Measurements from ENCODE around the gene SBK3.
A peak's percentile ranks its signal among the peaks of the same experiment; 100 is the strongest.
"Not testable (repeated sequence)": the region's sequence is repeated elsewhere in the genome, so short reads cannot be mapped to it uniquely, and the experiment has no call there.

SBK3 gene

GRCh38 chr19:55516878-55517620 is 28.3 kb downstream of the SBK3 start:
- DNase-seq, result peak; percentile 62

- DNase-seq, result no peak
These were observed 37.2 kb downstream of the SBK3 start for GRCh38 chr19:55508120-55508519.

DNA sequence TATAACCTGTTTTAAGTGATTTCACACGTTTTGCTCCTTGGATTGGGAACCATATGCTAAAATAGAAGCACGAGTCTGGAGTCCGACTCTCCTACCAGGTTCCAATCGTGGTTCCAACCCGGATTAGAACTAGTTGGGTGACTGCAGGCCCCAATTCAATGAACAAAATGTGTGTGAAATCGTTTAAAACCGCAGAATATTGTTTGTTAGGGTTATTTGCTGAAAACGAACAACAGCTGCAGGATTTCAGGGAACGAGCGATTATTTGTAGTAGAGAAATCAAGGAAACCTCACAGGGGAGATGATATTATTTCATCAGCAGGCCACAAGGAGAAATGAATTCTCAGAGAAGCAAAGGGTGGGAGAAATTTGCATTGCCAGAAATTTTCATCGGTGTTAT is 40.4 kb downstream of the SBK3 start:
- DNase-seq, result no peak

DNA sequence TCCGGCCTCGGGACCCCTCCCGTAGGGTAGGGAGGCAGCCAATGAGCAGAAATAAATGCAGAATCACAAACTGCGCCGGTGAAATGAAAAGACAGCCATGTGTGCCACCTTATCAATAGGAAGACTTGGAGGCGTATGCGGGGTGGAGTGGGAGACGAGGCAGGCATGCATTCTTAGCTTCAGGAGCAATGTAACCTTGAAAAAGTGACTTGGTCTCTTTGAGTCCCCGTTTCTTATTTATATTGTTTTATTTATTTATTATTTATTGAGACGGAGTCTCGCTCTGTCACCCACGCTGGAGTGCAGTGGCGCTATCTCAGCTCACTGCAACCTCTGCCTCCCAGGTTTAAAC is 41.1 kb downstream of the SBK3 start:
- DNase-seq, result no peak

DNA sequence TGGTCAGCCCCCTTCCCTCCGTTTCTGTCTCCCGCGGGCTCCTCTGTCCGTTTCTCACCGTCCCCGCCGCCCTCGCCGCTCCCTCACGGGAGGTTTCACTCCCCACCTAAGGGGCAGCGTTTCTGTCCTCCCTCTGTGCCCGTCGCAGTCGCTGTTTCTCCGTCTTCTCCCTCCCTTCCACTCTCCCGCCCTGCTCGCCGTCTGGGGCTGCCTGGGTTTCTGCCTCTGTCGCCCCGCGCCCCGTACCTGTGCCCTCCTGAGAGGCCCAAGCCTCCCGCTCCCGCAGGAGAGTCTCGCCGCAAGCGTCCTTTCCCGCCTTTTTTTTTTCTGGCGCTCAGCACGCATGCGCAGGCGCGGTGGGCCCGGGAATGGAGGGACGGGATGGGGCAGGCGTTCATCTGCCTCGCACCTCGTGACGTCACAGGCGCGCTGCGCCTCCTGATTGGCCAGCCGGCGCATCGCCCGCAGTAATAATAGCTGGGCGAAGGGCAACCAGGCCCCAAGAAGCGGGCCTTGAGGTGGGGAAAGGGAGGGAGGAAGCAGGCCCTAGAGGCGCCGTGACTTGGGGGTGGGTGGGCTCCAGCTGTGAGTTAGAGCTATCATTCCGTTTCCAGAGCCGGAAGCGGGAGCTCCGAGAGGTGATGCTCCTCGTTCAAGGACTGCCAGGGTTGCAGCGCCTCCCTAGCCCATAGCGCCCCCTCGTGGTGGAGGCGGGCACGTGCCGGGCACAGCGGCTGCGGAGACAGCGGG is 41.7 kb downstream of the SBK3 start:
- DNase-seq, result peak; percentile 48

DNA sequence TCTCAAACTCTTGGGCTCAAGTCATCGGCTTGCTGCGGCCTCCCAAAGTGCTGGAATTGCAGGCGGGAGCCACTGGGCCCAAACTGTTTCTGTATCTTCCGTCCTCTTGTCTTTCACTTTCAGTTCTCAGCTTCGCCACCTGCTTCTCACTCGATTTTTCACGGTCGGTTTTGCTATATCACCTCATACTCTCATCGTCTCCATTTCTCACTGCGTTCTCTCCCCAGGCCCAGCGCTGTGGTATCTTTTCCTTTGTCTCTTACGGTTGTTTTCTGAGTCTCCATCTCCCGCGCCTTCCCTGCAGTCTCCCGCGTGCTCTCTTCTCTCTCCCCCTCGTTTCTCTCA is 42.2 kb downstream of the SBK3 start:
- DNase-seq, result no peak

DNA sequence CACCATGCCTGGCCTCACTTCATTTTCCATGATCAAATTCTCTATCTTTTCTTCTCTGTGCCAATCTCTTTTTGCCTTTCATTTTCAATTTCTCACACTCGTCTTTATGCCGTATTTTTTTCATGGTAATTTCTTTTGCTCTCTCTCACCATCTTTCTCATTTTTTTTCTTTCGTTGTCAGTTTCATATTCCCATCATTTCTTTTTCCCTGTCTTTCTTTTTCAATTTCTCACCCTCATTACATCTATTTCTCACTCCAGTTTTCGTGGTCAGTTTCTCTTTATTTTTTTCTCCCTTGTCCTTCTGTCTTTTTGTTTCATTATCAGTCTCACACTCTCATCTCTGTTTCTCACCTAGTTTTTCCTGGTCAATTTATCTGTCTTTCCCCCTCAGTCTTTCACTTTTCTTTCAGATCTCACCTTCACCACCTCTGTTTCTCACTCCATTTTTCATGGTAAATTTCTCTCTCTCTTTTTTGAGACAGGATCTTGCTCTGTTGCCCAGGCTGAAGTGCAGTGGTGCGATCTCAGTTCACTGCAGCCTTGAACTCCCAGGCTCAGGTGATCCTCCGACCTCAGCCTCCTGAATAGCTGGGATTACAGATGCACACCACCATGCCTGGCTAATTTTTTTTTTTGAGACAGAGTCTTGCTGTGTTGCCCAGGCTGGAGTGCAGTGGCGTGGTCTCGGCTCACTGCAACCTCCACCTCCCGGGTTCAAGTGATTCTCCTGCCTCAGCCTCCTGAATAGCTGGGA is 43.0 kb downstream of the SBK3 start:
- no peak for DNase-seq

- no peak for DNase-seq
These were observed 44.9 kb downstream of the SBK3 start for GRCh38 chr19:55500368-55500952.

GRCh38 chr19:55498246-55498840 is 47.0 kb downstream of the SBK3 start:
- DNase-seq, result no peak

- DNase-seq, result no peak
These were observed 47.6 kb downstream of the SBK3 start for GRCh38 chr19:55497763-55498162.

GRCh38 chr19:55496820-55497219 is 48.5 kb downstream of the SBK3 start:
- DNase-seq, result not testable (repeated sequence)

GRCh38 chr19:55495646-55496349 is 49.5 kb downstream of the SBK3 start:
- no peak for DNase-seq

DNA sequence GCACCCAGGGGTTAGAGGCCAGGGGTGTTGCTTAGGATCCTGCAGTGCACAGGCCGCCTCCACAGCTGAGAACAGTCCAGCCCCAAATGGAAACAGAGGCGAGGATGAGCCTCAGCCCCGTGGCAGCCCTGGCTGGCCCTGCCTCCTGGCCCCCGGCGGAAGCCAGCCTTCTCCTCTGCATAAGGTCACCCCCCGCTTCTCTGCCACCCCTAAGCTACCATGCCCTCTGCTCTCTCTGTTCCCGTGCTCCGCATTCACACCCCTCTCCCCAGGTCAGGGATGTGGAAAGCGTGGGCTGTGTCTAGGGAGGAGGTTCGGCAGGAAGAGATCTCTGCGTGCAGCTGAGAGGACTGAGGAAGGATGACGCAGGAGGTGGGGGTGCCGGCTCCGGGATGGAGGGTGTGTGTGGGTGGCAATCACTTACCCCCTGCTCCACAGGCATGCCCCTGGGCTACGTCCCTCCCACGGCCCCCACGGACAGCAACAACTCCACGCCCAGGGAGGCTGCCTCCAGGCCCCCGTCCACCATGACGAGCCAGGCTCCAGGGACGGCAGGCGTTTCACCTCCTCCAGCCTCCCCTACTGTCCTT is 51.1 kb downstream of the SBK3 start:
- DNase-seq, result no peak

GRCh38 chr19:55493645-55494171 is 51.6 kb downstream of the SBK3 start:
- DNase-seq, result no peak

DNA sequence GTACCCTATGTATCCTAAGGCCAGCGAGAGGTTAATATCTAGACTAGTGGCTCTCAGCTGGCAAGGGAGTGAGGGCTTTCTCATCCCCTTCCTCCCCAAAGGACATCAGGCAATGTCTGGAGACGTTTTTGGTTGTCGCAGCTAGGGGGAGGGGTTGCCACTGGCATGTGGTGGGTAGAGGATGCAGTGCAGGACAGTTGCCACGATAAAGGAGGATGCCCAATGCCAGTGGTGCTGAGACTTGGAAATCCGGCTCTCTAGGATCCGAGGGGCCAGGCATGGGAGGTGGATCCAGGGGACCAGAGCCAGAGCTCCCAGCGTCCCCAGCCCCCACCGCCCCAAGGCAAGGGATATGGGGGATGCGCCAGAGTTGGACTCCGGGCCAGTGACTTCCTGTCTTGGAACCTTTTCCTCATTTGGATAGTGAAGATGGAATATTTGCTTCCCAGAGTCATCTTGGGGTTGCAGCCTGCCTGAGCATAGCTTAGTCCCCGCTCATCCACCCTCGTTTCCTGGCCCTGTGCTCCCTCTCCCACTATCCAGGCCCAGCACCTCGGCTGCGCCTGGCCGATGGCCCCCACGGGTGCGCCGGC is 52.2 kb downstream of the SBK3 start:
- no peak for DNase-seq

DNA sequence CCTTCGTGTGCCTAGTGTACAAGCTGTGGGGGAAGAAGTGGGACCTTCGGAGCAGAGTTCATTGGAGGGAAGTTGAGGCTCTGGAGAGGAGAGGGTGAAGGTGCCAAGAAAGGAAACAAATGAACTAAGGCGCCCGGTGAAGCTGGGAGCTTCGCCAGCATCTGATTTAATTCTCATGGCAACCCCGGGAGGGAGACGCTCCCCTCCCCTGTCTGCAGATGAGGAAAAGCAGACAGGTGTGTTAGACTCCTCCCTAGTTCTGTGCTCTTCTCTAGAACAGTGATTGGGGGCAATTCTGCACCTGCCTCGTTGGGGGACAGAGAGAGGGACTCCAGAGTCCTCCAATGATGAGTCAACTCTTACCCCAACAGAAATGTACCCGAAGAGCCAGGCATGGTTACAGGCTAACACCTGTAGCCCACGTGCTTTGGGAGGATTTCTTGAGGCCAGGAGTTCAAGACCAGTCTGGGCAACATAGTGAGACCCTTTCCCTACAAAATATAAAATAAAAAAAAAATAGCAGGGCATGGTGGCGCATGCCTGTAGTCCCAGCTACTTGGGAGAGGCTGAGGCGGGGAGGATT is 52.9 kb downstream of the SBK3 start:
- no peak for DNase-seq

DNA sequence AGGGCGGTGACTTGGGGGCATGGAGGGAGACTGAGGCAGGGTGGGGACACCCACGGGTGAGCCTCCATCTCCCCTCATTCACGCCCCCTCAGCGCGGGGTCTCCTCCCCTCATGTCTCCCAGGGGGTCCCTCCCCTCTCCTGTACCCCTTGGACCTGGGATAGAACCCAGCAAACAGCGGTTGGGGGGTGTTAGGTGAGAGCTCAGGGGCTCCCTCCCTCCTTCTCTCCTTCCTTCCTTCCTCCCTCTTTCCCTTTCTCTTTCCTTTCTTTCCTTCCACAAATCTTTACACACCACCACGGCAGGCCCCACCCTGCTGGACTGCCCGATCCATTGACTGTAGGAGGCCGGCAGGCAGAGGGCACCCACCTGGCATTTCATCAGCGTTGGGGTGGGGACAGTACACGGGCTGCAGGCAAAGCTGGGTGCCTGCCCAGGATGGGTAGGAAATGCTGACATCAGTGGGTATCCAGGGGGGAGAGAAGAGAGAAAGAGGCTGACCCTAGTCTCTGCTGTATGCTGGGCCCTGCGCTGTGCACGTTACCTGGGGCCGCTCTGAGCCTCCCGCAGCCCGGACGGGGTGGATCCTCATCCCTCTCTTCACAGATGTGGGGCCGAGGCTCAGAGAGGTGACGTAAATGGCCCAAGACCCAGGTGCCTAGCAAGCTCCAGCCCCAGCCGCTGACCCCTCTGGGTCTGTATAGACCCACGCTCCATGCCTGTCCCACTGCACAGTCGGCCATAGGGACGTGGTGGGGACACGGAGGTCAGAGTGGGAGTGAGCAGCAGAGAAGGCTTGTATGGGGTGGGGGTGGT is 53.6 kb downstream of the SBK3 start:
- DNase-seq, result no peak

Data from GF-D8 (cell line).